OCI-LY7 (cell line): ENCODE measurements around the gene GOLGA7B. TPM values are rescaled to one million over a fixed set of nuclear protein-coding genes. Genes with fewer than 3 reads are reported as not detected.

Experiments
- BruUV-seq: library from RNA; stranded (reverse); fragments of 400-500 nt; replicated peaks from 2 replicates; lab custom pipeline; 2021; lab: Mats Ljungman, UMichigan
- CTCF ChIA-PET: fragments of 300-600 bp; sonication (Branson Sonifier 250); formaldehyde crosslinking; loops from one replicate; lab custom pipeline; 2022; ENCODE audit warnings: antibody characterized with exemption; ENCODE audit not compliant: unreplicated experiment; lab: Charles Lee
- POLR2A ChIA-PET: fragments of 300-600 bp; sonication (Branson Sonifier 250); formaldehyde crosslinking; loops from one replicate; lab custom pipeline; 2022; ENCODE audit warnings: antibody characterized with exemption; lab: Charles Lee
- DNase-seq: peaks from one replicate; pipeline ENCODE4 v3.0.0-alpha.2; 2015; ENCODE audit warnings: low spot score
- H2AFZ ChIP-seq: fragments of 200-600 bp; sonication (generic), shearing (Covaris generic); 2 replicates; pipeline ENCODE4 v1.6.1; 2014; ENCODE audit warnings: mild to moderate bottlenecking, antibody characterized with exemption, low read length, moderate library complexity
- H3K27ac ChIP-seq: fragments of 200-600 bp; sonication (generic); 2 replicates; pipeline ENCODE4 v1.5.1; 2014; ENCODE audit warnings: mixed run types, low read depth, mild to moderate bottlenecking, moderate library complexity, low read length, inconsistent platforms; ENCODE audit not compliant: poor library complexity, severe bottlenecking
- H3K36me3 ChIP-seq: fragments of 200-600 bp; sonication (generic); 2 replicates; pipeline ENCODE4 v1.6.1; 2014; ENCODE audit warnings: mild to moderate bottlenecking, antibody characterized with exemption, low read length, moderate library complexity, mixed read lengths; ENCODE audit not compliant: insufficient read depth
- H3K4me1 ChIP-seq: fragments of 200-600 bp; sonication (generic); 2 replicates; pipeline ENCODE4 v1.5.1; 2014; ENCODE audit warnings: mild to moderate bottlenecking, low read length; ENCODE audit not compliant: insufficient read depth, poor library complexity, severe bottlenecking
- H3K4me2 ChIP-seq: fragments of 200-600 bp; sonication (generic); 2 replicates; pipeline ENCODE4 v1.6.1; 2014; ENCODE audit warnings: mild to moderate bottlenecking, low read length
- H3K4me3 ChIP-seq: fragments of 200-600 bp; sonication (generic); 2 replicates; pipeline ENCODE4 v1.5.1; 2014; ENCODE audit warnings: mild to moderate bottlenecking, low read depth, low read length; ENCODE audit not compliant: poor library complexity, severe bottlenecking
- H3K79me2 ChIP-seq: fragments of 200-600 bp; sonication (generic); 2 replicates; pipeline ENCODE4 v1.6.1; 2016; ENCODE audit warnings: low read depth, mild to moderate bottlenecking, low read length, moderate library complexity, mixed read lengths; ENCODE audit not compliant: insufficient read depth
- H3K9me2 ChIP-seq: fragments of 200-600 bp; sonication (generic); 2 replicates; pipeline ENCODE4 v1.6.1; 2016; ENCODE audit warnings: mild to moderate bottlenecking, low read length, mixed read lengths; ENCODE audit not compliant: insufficient read depth
- H3K9me3 ChIP-seq: fragments of 200-600 bp; sonication (generic); 2 replicates; pipeline ENCODE4 v1.6.1; 2014; ENCODE audit warnings: mild to moderate bottlenecking, mixed run types, low read length, mixed read lengths
- H4K20me1 ChIP-seq: fragments of 200-600 bp; sonication (generic); 2 replicates; pipeline ENCODE4 v1.6.1; 2014; ENCODE audit warnings: mild to moderate bottlenecking, antibody characterized with exemption, low read length, moderate library complexity, mixed read lengths; ENCODE audit not compliant: insufficient read depth
- CTCF ChIP-seq: fragments of 200-600 bp; sonication (generic); conservative IDR thresholded peaks from 2 replicates; pipeline ENCODE4 v1.5.1; 2014; ENCODE audit warnings: mild to moderate bottlenecking, antibody characterized with exemption, low read length, moderate library complexity, mixed read lengths
- EZH2phosphoT487 ChIP-seq: fragments of 200-600 bp; sonication (generic); IDR thresholded peaks from 2 replicates; pipeline ENCODE4 v1.6.1; 2018; ENCODE audit warnings: low read depth, borderline replicate concordance, mild to moderate bottlenecking, mixed run types, antibody characterized with exemption, low read length, moderate library complexity, mixed read lengths
- intact Hi-C: fragments of 100-400 bp; cut with micrococcal nuclease; formaldehyde crosslinking; loops from one replicate; pipeline ENCODE4 v1.10.0; 2022; ENCODE audit not compliant: unreplicated experiment
- total RNA-seq, 2 experiments: library from RNA; depleted of rRNA in 1 of 2; stranded (reverse); fragments of >200 nt in 1 of 2; shearing (Covaris generic) in 1 of 2; gene quantifications; 2 replicates each; pipeline ENCODE4 v1.2.3, GENCODE V29; 2014 to 2022

The GOLGA7B gene
- total RNA-seq, 2 experiments from 2014 or later, result 0.08 to 0.09 TPM

- no peak for DNase-seq
- intact Hi-C loops, result no loop called here
- ChIA-PET POLR2A (no interaction called here), CTCF (no interaction called here)
- peaks cover 11% of the 10 kb centered on the region for H3K4me1 ChIP-seq
- H3K4me2 ChIP-seq, result no peak overlapping the region
- BruUV-seq, result no TSS peak
- H2AFZ ChIP-seq, result no peak overlapping the region
- H3K36me3 ChIP-seq, result no peaks in the 10 kb centered on the region
- no peak for TF ChIP-seq EZH2phosphoT487
- no peak for TF ChIP-seq CTCF
- H3K9me2 ChIP-seq, result no peaks in the 10 kb centered on the region
- no peaks in the 10 kb centered on the region for H3K79me2 ChIP-seq
- no peak overlapping the region for H3K27ac ChIP-seq
- H4K20me1 ChIP-seq, result no peaks in the 10 kb centered on the region
- no peaks in the 10 kb centered on the region for H3K9me3 ChIP-seq
- H3K4me3 ChIP-seq, result no peak overlapping the region
Measured at GRCh38 chr10:97873569-97873968, 23.9 kb downstream of the GOLGA7B start.

GRCh38 chr10:97874332-97874731, 24.7 kb downstream of the GOLGA7B start:
- TF ChIP-seq EZH2phosphoT487, result no peak
- no peak for TF ChIP-seq CTCF
- intact Hi-C loops, result no loop called here
- H3K27ac ChIP-seq, result no peak overlapping the region
- H4K20me1 ChIP-seq, result no peaks in the 10 kb centered on the region
- H3K4me3 ChIP-seq, result no peak overlapping the region
- CTCF ChIA-PET, result no interaction called here
- H3K4me2 ChIP-seq, result no peak overlapping the region
- DNase-seq, result no peak
- H3K36me3 ChIP-seq, result no peaks in the 10 kb centered on the region
- H3K4me1 ChIP-seq, result peaks cover 4% of the 10 kb centered on the region
- no peaks in the 10 kb centered on the region for H3K9me2 ChIP-seq
- POLR2A ChIA-PET, result interaction anchor here (0.5 kb wide), 1 partner anchor 625 kb away, joined by 4 read pairs; no protein-coding TSS in a partner anchor
- no peak overlapping the region for H2AFZ ChIP-seq
- no peaks in the 10 kb centered on the region for H3K9me3 ChIP-seq
- BruUV-seq, result no TSS peak
- H3K79me2 ChIP-seq, result no peaks in the 10 kb centered on the region

GRCh38 chr10:97875391-97875790, 25.7 kb downstream of the GOLGA7B start:
- no peaks in the 10 kb centered on the region for H3K36me3 ChIP-seq
- H4K20me1 ChIP-seq, result no peaks in the 10 kb centered on the region
- H3K9me3 ChIP-seq, result no peaks in the 10 kb centered on the region
- CTCF ChIA-PET, result no interaction called here
- POLR2A ChIA-PET, result interaction anchor here (1.0 kb wide), 1 partner anchor 139 kb away, joined by 3 read pairs; the partner anchor contains the start of gene ZFYVE27
- no peak overlapping the region for H3K27ac ChIP-seq
- H3K79me2 ChIP-seq, result no peaks in the 10 kb centered on the region
- H3K4me2 ChIP-seq, result no peak overlapping the region
- intact Hi-C loops, result no loop called here
- no peak overlapping the region for H2AFZ ChIP-seq
- no TSS peak for BruUV-seq
- H3K4me1 ChIP-seq, result no peaks in the 10 kb centered on the region
- H3K9me2 ChIP-seq, result no peaks in the 10 kb centered on the region
- H3K4me3 ChIP-seq, result no peak overlapping the region
- DNase-seq, result no peak
- no peak for TF ChIP-seq CTCF
- no peak for TF ChIP-seq EZH2phosphoT487
